DOHH2 (cell line): ENCODE results near the gene CALN1.

Experiments used
- H3F3A ChIP-seq: fragments of 200-600 bp; sonication (generic), shearing (Covaris generic); 2 replicates; pipeline ENCODE4 v1.6.0; 2016; ENCODE audit warnings: antibody characterized with exemption, mild to moderate bottlenecking; ENCODE audit not compliant: control insufficient read depth, insufficient read depth
- H3K27ac ChIP-seq: fragments of 200-600 bp; sonication (generic); 2 replicates; pipeline ENCODE4 v1.5.1; 2014; ENCODE audit warnings: low read depth, mild to moderate bottlenecking, low read length, moderate library complexity
- H3K27me3 ChIP-seq: fragments of 200-600 bp; sonication (generic); 2 replicates; pipeline ENCODE4 v1.6.1; 2014; ENCODE audit warnings: mild to moderate bottlenecking, low read length, mixed read lengths; ENCODE audit not compliant: control insufficient read depth
- H3K36me3 ChIP-seq: fragments of 200-600 bp; sonication (generic); 2 replicates; pipeline ENCODE4 v1.6.1; 2014; ENCODE audit warnings: mild to moderate bottlenecking, low read length, moderate library complexity, mixed read lengths; ENCODE audit not compliant: control insufficient read depth
- H3K4me1 ChIP-seq: fragments of 200-600 bp; sonication (generic); 2 replicates; pipeline ENCODE4 v1.6.1; 2014; ENCODE audit warnings: mild to moderate bottlenecking, low read length, mixed read lengths; ENCODE audit not compliant: control insufficient read depth
- H3K4me2 ChIP-seq: fragments of 200-600 bp; sonication (generic); 2 replicates; pipeline ENCODE4 v1.6.0; 2014; ENCODE audit warnings: mild to moderate bottlenecking, low read length, moderate library complexity
- H3K4me3 ChIP-seq: fragments of 200-600 bp; sonication (generic); 2 replicates; pipeline ENCODE4 v1.5.1; 2014; ENCODE audit warnings: mild to moderate bottlenecking, low read length, mixed read lengths
- H3K79me2 ChIP-seq: fragments of 200-600 bp; sonication (generic); 2 replicates; pipeline ENCODE4 v1.6.1; 2014; ENCODE audit warnings: mild to moderate bottlenecking, low read length, mixed read lengths; ENCODE audit not compliant: control insufficient read depth
- H3K9me2 ChIP-seq: fragments of 200-600 bp; sonication (generic); replicated peaks from 2 replicates; pipeline ENCODE4 v1.6.1; 2014; ENCODE audit warnings: mild to moderate bottlenecking, low read length, mixed read lengths; ENCODE audit not compliant: control insufficient read depth
- H3K9me3 ChIP-seq: fragments of 200-600 bp; sonication (generic); 2 replicates; pipeline ENCODE4 v1.6.1; 2014; ENCODE audit warnings: antibody characterized with exemption, low read length, mixed read lengths; ENCODE audit not compliant: control insufficient read depth, insufficient read depth
- H4K20me1 ChIP-seq: fragments of 200-600 bp; sonication (generic); 2 replicates; pipeline ENCODE4 v1.6.0; 2014; ENCODE audit warnings: low read depth, mild to moderate bottlenecking, antibody characterized with exemption, low read length, moderate library complexity; ENCODE audit not compliant: control insufficient read depth, insufficient read depth
- EZH2phosphoT487 ChIP-seq: fragments of 200-600 bp; sonication (generic); IDR thresholded peaks from 2 replicates; pipeline ENCODE4 v1.6.1; 2017; ENCODE audit warnings: borderline replicate concordance, mild to moderate bottlenecking, antibody characterized with exemption, low read length, moderate library complexity, mixed read lengths
- TF ChIP-seq, protein P1 (sequence below): fragments of 200-600 bp; sonication (generic); IDR thresholded peaks from one replicate; pipeline ENCODE4 v1.5.1; 2014; ENCODE audit warnings: antibody characterized with exemption, mild to moderate bottlenecking, low read depth, low read length; ENCODE audit not compliant: poor library complexity, severe bottlenecking

CALN1 gene

GRCh38 chr7:72254455-72254854 lies 157.7 kb downstream of the CALN1 start:
- TF ChIP-seq EZH2phosphoT487 = no peak
- TF ChIP-seq, protein P1, sequence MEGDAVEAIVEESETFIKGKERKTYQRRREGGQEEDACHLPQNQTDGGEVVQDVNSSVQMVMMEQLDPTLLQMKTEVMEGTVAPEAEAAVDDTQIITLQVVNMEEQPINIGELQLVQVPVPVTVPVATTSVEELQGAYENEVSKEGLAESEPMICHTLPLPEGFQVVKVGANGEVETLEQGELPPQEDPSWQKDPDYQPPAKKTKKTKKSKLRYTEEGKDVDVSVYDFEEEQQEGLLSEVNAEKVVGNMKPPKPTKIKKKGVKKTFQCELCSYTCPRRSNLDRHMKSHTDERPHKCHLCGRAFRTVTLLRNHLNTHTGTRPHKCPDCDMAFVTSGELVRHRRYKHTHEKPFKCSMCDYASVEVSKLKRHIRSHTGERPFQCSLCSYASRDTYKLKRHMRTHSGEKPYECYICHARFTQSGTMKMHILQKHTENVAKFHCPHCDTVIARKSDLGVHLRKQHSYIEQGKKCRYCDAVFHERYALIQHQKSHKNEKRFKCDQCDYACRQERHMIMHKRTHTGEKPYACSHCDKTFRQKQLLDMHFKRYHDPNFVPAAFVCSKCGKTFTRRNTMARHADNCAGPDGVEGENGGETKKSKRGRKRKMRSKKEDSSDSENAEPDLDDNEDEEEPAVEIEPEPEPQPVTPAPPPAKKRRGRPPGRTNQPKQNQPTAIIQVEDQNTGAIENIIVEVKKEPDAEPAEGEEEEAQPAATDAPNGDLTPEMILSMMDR = no peak
- H3K79me2 ChIP-seq = no peaks in the 10 kb centered on the region
- no peaks in the 10 kb centered on the region for H3K9me3 ChIP-seq
- no peaks in the 10 kb centered on the region for H4K20me1 ChIP-seq
- no peaks in the 10 kb centered on the region for H3K4me1 ChIP-seq
- H3K9me2 ChIP-seq = no peaks in the 10 kb centered on the region
- H3K4me2 ChIP-seq = no peak overlapping the region
- H3K4me3 ChIP-seq = no peak overlapping the region
- no peak overlapping the region for H3K27ac ChIP-seq
- H3K27me3 ChIP-seq = no peaks in the 10 kb centered on the region
- H3K36me3 ChIP-seq = no peaks in the 10 kb centered on the region
- H3F3A ChIP-seq = no peaks in the 10 kb centered on the region

DNA sequence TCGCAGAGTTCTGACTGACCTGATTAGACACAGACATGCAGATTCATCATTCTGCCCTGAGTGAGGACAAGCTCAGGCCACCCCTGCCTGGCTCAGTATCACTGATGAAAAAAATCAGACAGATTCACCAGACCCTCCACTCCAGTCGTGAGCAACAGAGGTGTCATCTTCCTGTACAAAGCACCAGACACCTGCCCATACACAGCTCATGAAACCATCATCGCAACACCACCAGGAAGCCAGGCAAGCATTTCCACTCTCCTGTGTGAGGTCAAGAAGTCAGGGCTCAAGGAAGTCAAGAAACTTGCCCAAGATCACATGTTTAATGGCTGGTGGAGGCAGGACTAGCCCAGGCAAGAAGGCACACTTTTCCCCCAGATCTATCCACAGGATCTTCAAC lies 163.0 kb downstream of the CALN1 start:
- no peaks in the 10 kb centered on the region for H3K9me2 ChIP-seq
- H3K36me3 ChIP-seq = no peaks in the 10 kb centered on the region
- TF ChIP-seq, protein P1 = no peak
- no peak for TF ChIP-seq EZH2phosphoT487

GRCh38 chr7:72244826-72245398 lies 167.2 kb downstream of the CALN1 start:
- Histone ChIP-seq H3K27ac (no peak overlapping the region), H3K4me3 (no peak overlapping the region), H3K4me1 (no peaks in the 10 kb centered on the region), H3K9me3 (no peaks in the 10 kb centered on the region), H3K27me3 (no peaks in the 10 kb centered on the region), H3F3A (no peaks in the 10 kb centered on the region), H3K79me2 (no peaks in the 10 kb centered on the region), H4K20me1 (no peaks in the 10 kb centered on the region), H3K36me3 (no peaks in the 10 kb centered on the region), H3K4me2 (no peak overlapping the region), H3K9me2 (no peaks in the 10 kb centered on the region)
- TF ChIP-seq, protein P1 = no peak
- TF ChIP-seq EZH2phosphoT487 = no peak

More for the DNA sequence above, 163.0 kb downstream of the CALN1 start:
- no peak overlapping the region for H3K27ac ChIP-seq
- H4K20me1 ChIP-seq = no peaks in the 10 kb centered on the region
- no peaks in the 10 kb centered on the region for H3K4me1 ChIP-seq
- H3K27me3 ChIP-seq = no peaks in the 10 kb centered on the region
- H3K9me3 ChIP-seq = no peaks in the 10 kb centered on the region
- no peaks in the 10 kb centered on the region for H3F3A ChIP-seq
- no peak overlapping the region for H3K4me2 ChIP-seq
- H3K4me3 ChIP-seq = no peak overlapping the region
- no peaks in the 10 kb centered on the region for H3K79me2 ChIP-seq

GRCh38 chr7:72243329-72243728 lies 168.8 kb downstream of the CALN1 start:
- no peaks in the 10 kb centered on the region for H3K4me1 ChIP-seq
- no peaks in the 10 kb centered on the region for H3K27me3 ChIP-seq

More at GRCh38 chr7:72243329-72243728, 168.8 kb downstream of the CALN1 start:
- no peaks in the 10 kb centered on the region for H3K9me2 ChIP-seq
- no peak overlapping the region for H3K4me3 ChIP-seq
- TF ChIP-seq, protein P1 = no peak
- no peak for TF ChIP-seq EZH2phosphoT487
- no peaks in the 10 kb centered on the region for H3K36me3 ChIP-seq
- H3K79me2 ChIP-seq = no peaks in the 10 kb centered on the region
- no peaks in the 10 kb centered on the region for H3F3A ChIP-seq
- no peaks in the 10 kb centered on the region for H4K20me1 ChIP-seq
- H3K9me3 ChIP-seq = no peaks in the 10 kb centered on the region
- no peak overlapping the region for H3K4me2 ChIP-seq
- no peak overlapping the region for H3K27ac ChIP-seq
